ENCODE data around the gene MACROD2.

The MACROD2 gene

GRCh38 chr20:14582855-14583254, 587.5 kb downstream of the MACROD2 start:
- no peak for DNase-seq (ENCODE audit: low spot score)

- DNase-seq (ENCODE audit: low spot score), result no peak
Observed at GRCh38 chr20:14583413-14583812, 588.1 kb downstream of the MACROD2 start.

- no peak for DNase-seq (ENCODE audit: low spot score)
Observed at GRCh38 chr20:14589383-14589782, 594.1 kb downstream of the MACROD2 start.

GRCh38 chr20:14595051-14595450, 599.7 kb downstream of the MACROD2 start:
- DNase-seq (ENCODE audit: low spot score), result no peak

GRCh38 chr20:14597206-14597715, 601.9 kb downstream of the MACROD2 start:
- no peak for DNase-seq (ENCODE audit: low spot score)

GRCh38 chr20:14599613-14600012, 604.3 kb downstream of the MACROD2 start:
- DNase-seq (ENCODE audit: low spot score), result no peak

GRCh38 chr20:14600527-14600926, 605.2 kb downstream of the MACROD2 start:
- DNase-seq (ENCODE audit: low spot score), result no peak

GRCh38 chr20:14604143-14604542, 608.8 kb downstream of the MACROD2 start:
- no peak for DNase-seq (ENCODE audit: low spot score)

GRCh38 chr20:14609328-14610221, 614.3 kb downstream of the MACROD2 start:
- no peak for DNase-seq (ENCODE audit: low spot score)

- DNase-seq (ENCODE audit: low spot score), result no peak
Observed at GRCh38 chr20:14611479-14611878, 616.2 kb downstream of the MACROD2 start.

GRCh38 chr20:14612391-14612790, 617.1 kb downstream of the MACROD2 start:
- no peak for DNase-seq (ENCODE audit: low spot score)

- no peak for DNase-seq (ENCODE audit: low spot score)
Observed at GRCh38 chr20:14616003-14616402, 620.7 kb downstream of the MACROD2 start.

GRCh38 chr20:14617123-14617522, 621.8 kb downstream of the MACROD2 start:
- DNase-seq (ENCODE audit: low spot score), result no peak

GRCh38 chr20:14619411-14619810, 624.1 kb downstream of the MACROD2 start:
- DNase-seq (ENCODE audit: low spot score), result no peak

GRCh38 chr20:14622796-14623195, 627.5 kb downstream of the MACROD2 start:
- no peak for DNase-seq (ENCODE audit: low spot score)

- DNase-seq (ENCODE audit: low spot score), result no peak
Observed at GRCh38 chr20:14631011-14631410, 635.7 kb downstream of the MACROD2 start.

GRCh38 chr20:14632906-14633305, 637.6 kb downstream of the MACROD2 start:
- no peak for DNase-seq (ENCODE audit: low spot score)

GRCh38 chr20:14633507-14633906, 638.2 kb downstream of the MACROD2 start:
- no peak for DNase-seq (ENCODE audit: low spot score)

GRCh38 chr20:14634665-14635064, 639.3 kb downstream of the MACROD2 start:
- DNase-seq (ENCODE audit: low spot score), result no peak

GRCh38 chr20:14637441-14637840, 642.1 kb downstream of the MACROD2 start:
- DNase-seq (ENCODE audit: low spot score), result no peak

- DNase-seq (ENCODE audit: low spot score), result no peak
Observed at GRCh38 chr20:14643146-14643545, 647.8 kb downstream of the MACROD2 start.

GRCh38 chr20:14643556-14643955, 648.2 kb downstream of the MACROD2 start:
- DNase-seq (ENCODE audit: low spot score), result no peak

- no peak for DNase-seq (ENCODE audit: low spot score)
Observed at GRCh38 chr20:14644306-14645097, 649.2 kb downstream of the MACROD2 start.
